Small intestine (tissue), 16 donors: Measurements from ENCODE around the gene SMIM8. TPM values are rescaled to one million over a fixed set of nuclear protein-coding genes. Genes with fewer than 3 reads are reported as not detected.
A peak's percentile ranks its signal among the peaks of the same experiment; 100 is the strongest.

Source experiments
- DNase-seq, 2 donors: peaks; one replicate each; pipeline versions ENCODE4 v3.0.0 to v3.0.0-alpha.2; 2013
- FAIRE-seq: peaks from 2 replicates; lab custom pipeline; 2012; peaks lifted over from hg19 to GRCh38; lab: Jason Lieb, UNC
- H3K27ac ChIP-seq, 3 donors: one replicate each; pipeline ENCODE4 v1.5.1; 2013; ENCODE audit warnings: low read length in 2 of 3, mild to moderate bottlenecking in 2 of 3, control low read depth in 1 of 3, inconsistent platforms in 1 of 3, low read depth in 1 of 3, moderate library complexity in 1 of 3
- H3K27me3 ChIP-seq, 3 donors: one replicate each; pipeline ENCODE4 v1.6.1; 2013; ENCODE audit warnings: low read length in 3 of 3, inconsistent platforms in 1 of 3; ENCODE audit not compliant: control insufficient read depth in 3 of 3, insufficient read depth in 3 of 3
- H3K36me3 ChIP-seq, 3 donors: one replicate each; pipeline ENCODE4 v1.6.1; 2013; ENCODE audit warnings: low read length in 3 of 3, inconsistent platforms in 1 of 3, low read depth in 1 of 3, mild to moderate bottlenecking in 1 of 3, moderate library complexity in 1 of 3; ENCODE audit not compliant: control insufficient read depth in 3 of 3, insufficient read depth in 2 of 3
- H3K4me1 ChIP-seq, 3 donors: one replicate each; pipeline ENCODE4 v1.6.1; 2013; ENCODE audit warnings: low read length in 2 of 3, inconsistent platforms in 1 of 3, low read depth in 1 of 3, mild to moderate bottlenecking in 1 of 3, moderate library complexity in 1 of 3; ENCODE audit not compliant: control insufficient read depth in 3 of 3, insufficient read depth in 2 of 3
- H3K4me3 ChIP-seq, 3 donors: one replicate each; pipeline ENCODE4 v1.5.1; 2013; ENCODE audit warnings: low read length in 3 of 3, control low read depth in 1 of 3, inconsistent platforms in 1 of 3, low read depth in 1 of 3, mild to moderate bottlenecking in 1 of 3, moderate library complexity in 1 of 3
- H3K9me3 ChIP-seq, 2 donors: one replicate each; pipeline ENCODE4 v1.6.1; 2013; ENCODE audit warnings: low read depth in 1 of 2, low read length in 1 of 2; ENCODE audit not compliant: control insufficient read depth in 2 of 2, insufficient read depth in 1 of 2
- WGBS, 3 donors: extraction: QIAGEN DNeasy Blood & Tissue Kit; methylation state at CpG; one replicate each; pipeline ENCODE4 v1.1.7; 2013; 5-methylcytosine and 5-hydroxymethylcytosine counted together
- long read RNA-seq, 10 donors: transcript quantifications; one replicate each; lab custom pipeline, GENCODE V29; 2026
- polyA plus RNA-seq, 4 donors: library from polyadenylated mRNA; stranded (reverse) in 3 of 4; unstranded in 1 of 4; fragments of 200-250 nt in 3 of 4; fragments of 120-200 nt in 1 of 4; gene quantifications; one replicate each; pipeline versions ENCODE4 v1.2.1 to v1.2.3, GENCODE V29; 2013
- donor health status: healthy with polysubstance abuse.
- donor health status: control.
- donor health status: control.
- donor health status: Bipolar disorder and iron deficiency.
- donor health status: healthy.

SMIM8 gene
- polyA plus RNA-seq, result 10 to 100 TPM in 1 of 4 donors, 1 to 10 TPM in 3; 4.1 to 10.6 (median 5.7) TPM
- long read RNA-seq, donor 1, transcript SMIM8-201 (3 exons, 2,405 nt), result major isoform, 13 of 14 reads
- long read RNA-seq, donor 1, partial matches to known transcripts, result 0 of 14 reads
- long read RNA-seq, donor 1, other reads (novel, unspliced or antisense), result 0 of 14 reads
- long read RNA-seq, donor 2, partial matches to known transcripts, result 0 of 3 reads
- long read RNA-seq, donor 2, other reads (novel, unspliced or antisense), result 0 of 3 reads
- long read RNA-seq, donor 3, transcript SMIM8-201 (3 exons, 2,405 nt), result major isoform, 6 of 8 reads
- long read RNA-seq, donor 3, partial matches to known transcripts, result 0 of 8 reads
- long read RNA-seq, donor 3, other reads (novel, unspliced or antisense), result 0 of 8 reads
- long read RNA-seq, donor 4, result 0 reads
- long read RNA-seq, donor 5, partial matches to known transcripts, result 0 of 2 reads
- long read RNA-seq, donor 5, other reads (novel, unspliced or antisense), result 0 of 2 reads
- long read RNA-seq, donor 6, partial matches to known transcripts, result 0 of 3 reads
- long read RNA-seq, donor 6, other reads (novel, unspliced or antisense), result 0 of 3 reads
- long read RNA-seq, donor 7, transcript SMIM8-201 (3 exons, 2,405 nt), result major isoform, 13 of 15 reads
- long read RNA-seq, donor 7, partial matches to known transcripts, result 0 of 15 reads
- long read RNA-seq, donor 7, other reads (novel, unspliced or antisense), result 0 of 15 reads
- long read RNA-seq, donor 8, partial matches to known transcripts, result 0 of 1 reads
- long read RNA-seq, donor 8, other reads (novel, unspliced or antisense), result 0 of 1 reads
- long read RNA-seq, donor 9, partial matches to known transcripts, result 0 of 2 reads
- long read RNA-seq, donor 9, other reads (novel, unspliced or antisense), result 0 of 2 reads
- long read RNA-seq, donor 10, transcript SMIM8-201 (3 exons, 2,405 nt), result major isoform, 9 of 12 reads
- long read RNA-seq, donor 10, partial matches to known transcripts, result 0 of 12 reads
- long read RNA-seq, donor 10, other reads (novel, unspliced or antisense), result 0 of 12 reads

GRCh38 chr6:87322304-87323212 is at the start of gene SMIM8:
Gene SMIM8, plus strand, starts transcription at chr6:87322588. Its CDS starts 14,444 bp downstream, at chr6:87337032.
- 1% methylated on average over 53 to 60 of the region's 60 CpGs for whole genome bisulfite sequencing, 3 donors
- H3K9me3 ChIP-seq, result no peaks in the 10 kb centered on the region
- peak within 1 kb of the TSS; percentile 50 to 82 (median 68) for H3K27ac ChIP-seq
- peak within 1 kb of the TSS; percentile 86 to 98 (median 90) for H3K4me3 ChIP-seq
- DNase-seq (peak; percentile 84 to 92), FAIRE-seq (no peak)
- H3K27me3 ChIP-seq, result no peaks in the 10 kb centered on the region
- H3K36me3 ChIP-seq, result no peaks in the 10 kb centered on the region
- H3K4me1 ChIP-seq, result peaks cover 0 to 3% (median 2%) of the 10 kb centered on the region in 3 donors

GRCh38 chr6:87274660-87275274 is 47.6 kb upstream of the SMIM8 start:
- H3K9me3 ChIP-seq, result peaks cover 0 to 6% of the 10 kb centered on the region in 2 donors
- DNase-seq (no peak), FAIRE-seq (no peak)
- H3K4me1 ChIP-seq, result no peaks in the 10 kb centered on the region
- H3K4me3 ChIP-seq, result no peak overlapping the region
- no peak overlapping the region for H3K27ac ChIP-seq
- 80 to 92% (median 87%) methylated on average over 7 of the region's 7 CpGs for WGBS, 3 donors
- no peaks in the 10 kb centered on the region for H3K27me3 ChIP-seq
- H3K36me3 ChIP-seq, result no peaks in the 10 kb centered on the region

- peaks cover 0 to under 1% of the 10 kb centered on the region in 2 donors for H3K9me3 ChIP-seq
- H3K36me3 ChIP-seq, result no peaks in the 10 kb centered on the region
- H3K27me3 ChIP-seq, result no peaks in the 10 kb centered on the region
- no peak overlapping the region for H3K27ac ChIP-seq
- FAIRE-seq (no peak), DNase-seq (peak in 1 of 2 donors; percentile 4)
- no peak overlapping the region for H3K4me3 ChIP-seq
- no peaks in the 10 kb centered on the region for H3K4me1 ChIP-seq
- WGBS, 3 donors, result 40 to 50% (median 49%) methylated on average over 1 of the region's 1 CpG
These were observed 45.8 kb upstream of the SMIM8 start for GRCh38 chr6:87276624-87277023.

GRCh38 chr6:87277123-87277522 is 45.3 kb upstream of the SMIM8 start:
- Histone ChIP-seq H3K4me3 (no peak overlapping the region), H3K36me3 (no peaks in the 10 kb centered on the region), H3K27me3 (no peaks in the 10 kb centered on the region), H3K9me3 (no peaks in the 10 kb centered on the region), H3K27ac (no peak overlapping the region), H3K4me1 (no peaks in the 10 kb centered on the region)
- FAIRE-seq, result no peak
- peak; percentile 3 to 13 for DNase-seq

GRCh38 chr6:87279196-87279595 is 43.2 kb upstream of the SMIM8 start:
- no peak for FAIRE-seq
- WGBS, 3 donors, result 34 to 50% (median 44%) methylated on average over 2 of the region's 2 CpGs
- Histone ChIP-seq H3K36me3 (no peaks in the 10 kb centered on the region), H3K9me3 (no peaks in the 10 kb centered on the region), H3K4me3 (no peak overlapping the region), H3K27ac (no peak overlapping the region), H3K27me3 (no peaks in the 10 kb centered on the region), H3K4me1 (no peaks in the 10 kb centered on the region)
- no peak for DNase-seq

GRCh38 chr6:87281426-87281825 is 41.0 kb upstream of the SMIM8 start:
- Histone ChIP-seq H3K4me3 (no peak overlapping the region), H3K9me3 (no peaks in the 10 kb centered on the region), H3K27ac (no peak overlapping the region), H3K36me3 (no peaks in the 10 kb centered on the region), H3K4me1 (no peaks in the 10 kb centered on the region), H3K27me3 (no peaks in the 10 kb centered on the region)
- DNase-seq (no peak), FAIRE-seq (no peak)
- 40 to 76% (median 70%) methylated on average over 1 of the region's 1 CpG for WGBS, 3 donors

- FAIRE-seq (no peak), DNase-seq (no peak)
- H3K4me1 ChIP-seq, result no peaks in the 10 kb centered on the region
- H3K36me3 ChIP-seq, result no peaks in the 10 kb centered on the region
- no peak overlapping the region for H3K4me3 ChIP-seq
- no peaks in the 10 kb centered on the region for H3K9me3 ChIP-seq
- no peaks in the 10 kb centered on the region for H3K27me3 ChIP-seq
- H3K27ac ChIP-seq, result no peak overlapping the region
- WGBS, 3 donors, result 95 to 100% (median 100%) methylated on average over 1 of the region's 1 CpG
These were observed 39.6 kb upstream of the SMIM8 start for GRCh38 chr6:87282743-87283142.
